ENCODE data around the gene UTP20. TPM values are rescaled to one million over a fixed set of nuclear protein-coding genes. Genes with fewer than 3 reads are reported as not detected.

The UTP20 gene
- total RNA-seq, 1 donor from 2014 or later, result 19.3 TPM

- no peaks in the 10 kb centered on the region for H4K20me1 ChIP-seq (ENCODE audit: low read depth)
- H3K4me3 Mint-ChIP-seq, result no peak overlapping the region
- no peaks in the 10 kb centered on the region for H3K36me3 ChIP-seq
- no peaks in the 10 kb centered on the region for H3F3A ChIP-seq (ENCODE audit: low read depth)
- H3K27ac Mint-ChIP-seq, result no peak overlapping the region
- H3K9me3 ChIP-seq (ENCODE audit: low read depth), result no peaks in the 10 kb centered on the region
- no peaks in the 10 kb centered on the region for H3K79me2 ChIP-seq (ENCODE audit: low read depth)
- no peak overlapping the region for H3K9ac ChIP-seq
- no peak overlapping the region for H3K4me3 ChIP-seq
- no peaks in the 10 kb centered on the region for H3K4me1 ChIP-seq
- no peaks in the 10 kb centered on the region for H3K4me1 Mint-ChIP-seq
- H3K27ac ChIP-seq, result no peak overlapping the region
- no peak overlapping the region for H3K4me2 ChIP-seq
- H3K27me3 ChIP-seq, result no peaks in the 10 kb centered on the region
- TF ChIP-seq CTCF (IDR thresholded peaks at IDR 0.05), result no peak
- TF ChIP-seq EZH2 (IDR thresholded peaks at IDR 0.05), result no peak
- TF ChIP-seq EZH2phosphoT487 (IDR thresholded peaks at IDR 0.05), result no peak
- peaks cover 2% of the 10 kb centered on the region for H3K27me3 Mint-ChIP-seq (ENCODE audit: insufficient read depth, low read depth)
- no peak for DNase-seq (ENCODE audit: low spot score)
- H3K36me3 Mint-ChIP-seq, result no peaks in the 10 kb centered on the region
- H2AFZ ChIP-seq (replicated peaks), result no peak overlapping the region
- H3K9me3 Mint-ChIP-seq, result no peaks in the 10 kb centered on the region
Measured at GRCh38 chr12:101267111-101267510, 12.8 kb upstream of the UTP20 start.

GRCh38 chr12:101276433-101276832 lies 3.5 kb upstream of the UTP20 start:
- Mint-ChIP-seq H3K4me1 (peaks cover 7% of the 10 kb centered on the region), H3K9me3 (no peaks in the 10 kb centered on the region), H3K27ac (no peak overlapping the region), H3K36me3 (no peaks in the 10 kb centered on the region), H3K4me3 (no peak overlapping the region), H3K27me3 (ENCODE audit: insufficient read depth, low read depth) (peaks cover 3% of the 10 kb centered on the region)
- H3K4me2 ChIP-seq, result no peak overlapping the region
- H3K27me3 ChIP-seq, result peaks cover 15% of the 10 kb centered on the region
- no peaks in the 10 kb centered on the region for H3K36me3 ChIP-seq
- H3K79me2 ChIP-seq (ENCODE audit: low read depth), result peaks cover 14% of the 10 kb centered on the region
- no peak for TF ChIP-seq EZH2 (IDR thresholded peaks at IDR 0.05)
- H3K4me3 ChIP-seq, result no peak overlapping the region
- H3K27ac ChIP-seq, result no peak overlapping the region
- peaks cover 6% of the 10 kb centered on the region for H3K4me1 ChIP-seq
- no peak overlapping the region for H2AFZ ChIP-seq (replicated peaks)
- DNase-seq (ENCODE audit: low spot score), result no peak
- H3K9me3 ChIP-seq (ENCODE audit: low read depth), result no peaks in the 10 kb centered on the region
- H3F3A ChIP-seq (ENCODE audit: low read depth), result no peaks in the 10 kb centered on the region
- no peaks in the 10 kb centered on the region for H4K20me1 ChIP-seq (ENCODE audit: low read depth)
- H3K9ac ChIP-seq, result no peak overlapping the region

- peaks cover 21% of the 10 kb centered on the region for H3K79me2 ChIP-seq (ENCODE audit: low read depth)
- no peak for DNase-seq (ENCODE audit: low spot score)
- Mint-ChIP-seq H3K27ac (no peak overlapping the region), H3K27me3 (ENCODE audit: insufficient read depth, low read depth) (peaks cover 3% of the 10 kb centered on the region), H3K4me1 (peaks cover 7% of the 10 kb centered on the region), H3K36me3 (no peaks in the 10 kb centered on the region), H3K9me3 (no peaks in the 10 kb centered on the region), H3K4me3 (no peak overlapping the region)
- H3K4me1 ChIP-seq, result peaks cover 6% of the 10 kb centered on the region
- TF ChIP-seq EZH2 (IDR thresholded peaks at IDR 0.05) (no peak), CTCF (IDR thresholded peaks at IDR 0.05) (no peak), EZH2phosphoT487 (IDR thresholded peaks at IDR 0.05) (no peak)
- H3K9ac ChIP-seq, result no peak overlapping the region
- H3K36me3 ChIP-seq, result no peaks in the 10 kb centered on the region
- no peaks in the 10 kb centered on the region for H3F3A ChIP-seq (ENCODE audit: low read depth)
- H3K27me3 ChIP-seq, result peaks cover 15% of the 10 kb centered on the region
- H3K27ac ChIP-seq, result no peak overlapping the region
- H3K4me3 ChIP-seq, result no peak overlapping the region
- no peaks in the 10 kb centered on the region for H3K9me3 ChIP-seq (ENCODE audit: low read depth)
- no peak overlapping the region for H2AFZ ChIP-seq (replicated peaks)
- H3K4me2 ChIP-seq, result no peak overlapping the region
- no peaks in the 10 kb centered on the region for H4K20me1 ChIP-seq (ENCODE audit: low read depth)
Measured at GRCh38 chr12:101277443-101277842, 2.5 kb upstream of the UTP20 start.

GRCh38 chr12:101287357-101287756 lies 7.5 kb downstream of the UTP20 start:
- DNase-seq (ENCODE audit: low spot score), result no peak
- TF ChIP-seq EZH2 (IDR thresholded peaks at IDR 0.05) (no peak), CTCF (IDR thresholded peaks at IDR 0.05) (no peak), EZH2phosphoT487 (IDR thresholded peaks at IDR 0.05) (no peak)
- no peaks in the 10 kb centered on the region for H3K27me3 ChIP-seq
- Mint-ChIP-seq H3K36me3 (peaks cover 6% of the 10 kb centered on the region), H3K27ac (no peak overlapping the region), H3K27me3 (ENCODE audit: insufficient read depth, low read depth) (no peaks in the 10 kb centered on the region), H3K9me3 (no peaks in the 10 kb centered on the region), H3K4me3 (no peak overlapping the region), H3K4me1 (no peaks in the 10 kb centered on the region)
- no peaks in the 10 kb centered on the region for H3K4me1 ChIP-seq
- H3K36me3 ChIP-seq, result peaks cover 8% of the 10 kb centered on the region
- no peaks in the 10 kb centered on the region for H3F3A ChIP-seq (ENCODE audit: low read depth)
- peaks cover 6% of the 10 kb centered on the region for H3K79me2 ChIP-seq (ENCODE audit: low read depth)
- no peak overlapping the region for H2AFZ ChIP-seq (replicated peaks)
- H3K27ac ChIP-seq, result no peak overlapping the region
- H3K4me2 ChIP-seq, result no peak overlapping the region
- no peaks in the 10 kb centered on the region for H3K9me3 ChIP-seq (ENCODE audit: low read depth)
- no peaks in the 10 kb centered on the region for H4K20me1 ChIP-seq (ENCODE audit: low read depth)
- H3K4me3 ChIP-seq, result no peak overlapping the region
- H3K9ac ChIP-seq, result no peak overlapping the region
